Activated CD4-positive, alpha-beta T cell treated with anti-CD3 and anti-CD28 coated beads, Interleukin-2, amount 50 U/mL, for 24 hours (primary cell): ENCODE data around the gene CNN2.
A peak's percentile ranks its signal among the peaks of the same experiment; 100 is the strongest.

Experiments used
- DNase-seq, 2 donors: peaks; one replicate each; pipeline ENCODE4 v3.0.0-alpha.2; 2020; ENCODE audit warnings: low read depth in 1 of 2, low spot score in 1 of 2

The CNN2 gene

DNA sequence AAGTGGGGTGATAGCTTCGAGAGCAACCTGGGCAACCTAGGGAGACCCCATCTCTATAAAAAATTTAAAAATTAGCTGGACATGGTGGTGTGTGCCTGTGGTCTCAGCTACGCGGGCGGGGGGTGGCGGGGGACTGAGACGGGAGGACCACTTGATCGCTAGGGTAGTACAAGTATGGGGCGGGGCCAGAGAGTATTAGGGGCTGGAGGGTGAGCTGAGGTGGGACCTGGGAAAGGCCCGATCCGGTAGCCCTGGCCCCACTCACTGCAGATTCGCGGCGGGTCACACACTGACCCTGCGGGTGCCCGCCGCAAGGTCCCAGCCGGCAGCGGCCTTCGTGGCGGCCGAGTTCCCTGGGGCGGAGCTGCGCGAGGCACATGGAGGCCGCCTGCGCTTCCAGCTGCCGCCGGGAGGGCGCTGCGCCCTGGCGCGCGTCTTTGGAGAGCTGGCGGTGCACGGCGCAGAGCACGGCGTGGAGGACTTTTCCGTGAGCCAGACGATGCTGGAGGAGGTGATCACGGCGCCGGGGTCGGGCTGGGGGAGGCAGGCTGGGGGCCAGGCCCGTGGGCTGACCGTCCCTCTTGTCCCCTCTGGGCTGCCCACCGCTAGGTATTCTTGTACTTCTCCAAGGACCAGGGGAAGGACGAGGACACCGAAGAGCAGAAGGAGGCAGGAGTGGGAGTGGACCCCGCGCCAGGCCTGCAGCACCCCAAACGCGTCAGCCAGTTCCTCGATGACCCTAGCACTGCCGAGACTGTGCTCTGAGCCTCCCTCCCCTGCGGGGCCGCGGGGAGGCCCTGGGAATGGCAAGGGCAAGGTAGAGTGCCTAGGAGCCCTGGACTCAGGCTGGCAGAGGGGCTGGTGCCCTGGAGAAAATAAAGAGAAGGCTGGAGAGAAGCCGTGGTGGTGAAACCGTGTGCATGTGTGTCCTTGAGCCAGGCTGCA, 38.5 kb downstream of the CNN2 start:
- DNase-seq, result no peak

DNA sequence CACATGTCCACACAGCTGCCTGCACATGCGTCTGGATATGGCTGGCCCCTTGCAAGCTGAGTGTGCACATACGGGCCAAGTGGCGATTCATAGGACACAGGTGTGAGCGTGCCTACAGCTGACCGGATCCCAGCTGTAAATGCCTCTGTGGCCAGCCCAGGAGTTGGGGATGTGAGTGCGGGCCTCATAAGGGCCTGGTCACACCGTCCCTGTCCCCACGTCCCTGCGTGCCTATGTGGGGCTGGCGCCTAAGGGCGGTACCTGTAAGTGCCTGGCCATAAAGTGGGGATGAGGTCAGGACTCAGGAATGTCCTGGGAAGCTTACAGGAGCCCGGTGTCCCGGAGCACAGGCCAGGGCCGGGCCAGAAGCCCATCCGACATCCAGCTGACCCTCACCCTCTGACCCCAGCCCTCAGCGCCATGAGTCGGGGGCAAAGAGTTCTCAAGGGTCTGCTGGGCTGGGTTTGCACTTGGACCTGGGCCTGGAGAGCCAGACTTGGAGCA, 39.2 kb downstream of the CNN2 start:
- no peak for DNase-seq

DNA sequence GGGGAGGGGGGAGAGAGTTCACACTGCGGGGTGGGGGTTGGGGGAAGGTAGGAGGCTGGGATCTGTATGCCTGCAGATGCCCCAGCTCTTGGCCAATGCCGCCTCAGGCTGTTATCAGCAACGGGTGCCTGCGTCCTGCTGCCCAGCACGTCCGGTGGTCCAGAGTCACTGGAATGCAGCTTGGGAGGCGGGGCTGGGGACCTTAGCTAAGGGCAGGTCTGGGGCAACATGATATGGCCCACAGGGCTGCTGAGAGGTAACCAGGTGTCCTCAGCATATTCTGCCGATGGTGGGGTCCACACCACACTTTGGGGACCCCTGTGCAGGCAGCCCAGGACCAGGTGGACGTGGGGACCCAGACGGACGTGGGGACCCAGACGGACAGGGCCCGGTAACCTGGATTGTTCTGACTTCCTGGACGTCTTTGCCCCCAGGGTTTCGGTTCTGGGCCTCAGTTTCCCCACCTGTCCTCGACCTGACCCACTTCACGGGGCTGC, 39.9 kb downstream of the CNN2 start:
- DNase-seq, result no peak

DNA sequence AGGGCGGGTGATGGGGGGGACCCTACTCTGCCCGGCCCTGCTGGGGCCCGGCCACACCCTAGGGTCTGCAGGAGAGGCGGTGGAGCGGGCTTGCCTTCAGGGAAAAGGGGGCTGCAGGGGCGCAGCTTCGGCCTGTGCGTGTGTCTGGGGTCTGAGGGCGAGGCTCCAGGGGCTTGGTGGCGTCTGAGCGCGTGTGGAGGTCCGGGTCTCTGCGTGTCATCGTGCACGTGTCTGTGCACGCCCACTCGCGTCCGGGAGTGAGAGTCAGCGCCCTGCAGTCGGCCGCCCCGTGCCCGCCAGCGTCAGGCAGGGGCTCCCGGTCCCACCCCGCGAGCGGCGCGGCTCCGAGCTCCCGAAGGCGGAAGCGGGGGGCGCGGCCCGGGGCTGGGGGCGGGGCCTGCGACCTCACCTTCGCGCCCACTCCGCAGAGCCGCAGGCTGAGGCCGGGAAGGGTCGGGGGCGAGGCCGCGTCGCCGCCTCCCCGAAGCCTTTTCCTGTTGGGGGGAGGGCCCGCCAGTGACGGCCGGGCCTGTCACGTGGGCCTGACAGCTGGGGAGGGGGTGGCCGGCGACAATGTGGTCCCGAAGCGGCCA, 40.4 kb downstream of the CNN2 start, which contains the start of gene ARHGAP45:
Gene ARHGAP45, plus strand, starts transcription at position 420 of the 593 bp plus-strand sequence. CDS start 239 bp downstream, outside the sequence.
- DNase-seq, result peak in 1 of 2 donors; percentile 60

DNA sequence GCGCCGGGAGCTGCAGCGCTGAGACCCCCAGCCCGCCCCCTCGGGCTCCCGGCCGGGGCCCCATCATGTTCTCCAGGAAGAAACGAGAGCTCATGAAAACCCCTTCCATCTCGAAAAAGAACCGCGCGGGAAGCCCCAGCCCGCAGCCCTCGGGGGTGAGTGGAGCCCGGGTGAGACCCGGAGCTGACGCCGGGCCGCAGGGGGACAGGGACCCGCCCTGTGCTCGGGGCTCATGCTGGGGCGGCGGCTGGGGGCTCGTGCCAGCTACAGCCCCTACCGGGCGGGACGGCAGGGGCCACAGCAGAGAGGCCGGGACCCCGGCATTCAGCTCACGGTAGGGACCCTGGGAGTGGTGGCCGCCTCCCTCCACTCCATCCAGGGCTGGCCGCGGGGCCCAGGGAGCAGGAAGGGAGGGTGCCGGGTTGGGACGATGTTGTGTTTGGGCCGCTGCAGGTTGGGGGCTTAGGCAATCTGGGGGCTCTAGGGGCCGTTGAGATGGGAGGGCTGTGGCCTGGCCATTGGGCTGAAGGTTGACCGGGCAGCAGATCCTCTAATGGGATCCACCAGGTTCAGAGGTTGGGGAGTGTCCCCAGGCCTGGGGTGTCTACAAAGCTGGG, 41.0 kb downstream of the CNN2 start:
- no peak for DNase-seq

DNA sequence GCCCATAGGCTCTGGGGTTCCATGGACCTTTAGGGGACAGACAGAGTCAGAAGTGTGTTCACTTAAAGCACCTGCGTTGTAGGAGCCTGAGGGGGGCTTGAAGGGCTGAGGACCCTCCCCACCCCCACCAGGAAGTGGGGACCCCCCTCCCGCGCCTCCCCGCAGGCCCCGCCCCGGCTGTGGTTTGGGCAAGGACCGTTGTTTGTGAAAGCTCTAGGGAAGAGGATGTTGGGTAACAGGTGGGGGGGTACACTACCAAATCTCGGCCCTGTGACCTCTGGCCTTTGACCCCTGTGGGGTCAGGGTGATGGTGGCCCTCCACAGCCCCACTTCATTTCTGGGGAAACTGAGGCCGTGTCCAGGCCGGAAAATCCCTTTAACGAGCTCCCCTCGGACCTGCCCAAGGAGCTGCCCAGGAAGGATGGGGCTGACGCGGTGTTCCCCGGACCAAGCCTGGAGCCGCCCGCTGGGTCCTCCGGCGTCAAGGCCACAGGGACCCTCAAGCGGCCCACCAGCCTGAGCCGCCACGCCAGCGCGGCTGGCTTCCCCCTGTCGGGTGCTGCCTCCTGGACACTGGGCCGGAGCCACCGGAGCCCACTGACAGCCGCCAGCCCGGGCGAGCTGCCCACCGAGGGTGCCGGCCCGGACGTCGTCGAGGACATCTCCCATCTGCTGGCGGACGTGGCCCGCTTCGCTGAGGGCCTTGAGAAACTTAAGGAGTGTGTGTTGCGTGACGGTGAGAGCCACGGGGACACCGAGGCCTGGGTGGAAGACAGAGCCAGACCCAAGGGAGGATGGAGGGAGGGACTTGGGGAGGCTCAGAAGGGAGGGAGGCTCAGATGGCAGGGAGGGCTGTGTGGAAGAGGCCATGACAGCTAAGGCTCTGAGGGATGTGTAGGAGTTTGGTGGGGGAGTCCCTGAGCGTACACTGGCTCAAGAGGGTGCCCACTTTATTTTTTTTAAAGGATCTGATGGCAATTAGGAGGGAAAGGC, 41.9 kb downstream of the CNN2 start:
- no peak for DNase-seq

DNA sequence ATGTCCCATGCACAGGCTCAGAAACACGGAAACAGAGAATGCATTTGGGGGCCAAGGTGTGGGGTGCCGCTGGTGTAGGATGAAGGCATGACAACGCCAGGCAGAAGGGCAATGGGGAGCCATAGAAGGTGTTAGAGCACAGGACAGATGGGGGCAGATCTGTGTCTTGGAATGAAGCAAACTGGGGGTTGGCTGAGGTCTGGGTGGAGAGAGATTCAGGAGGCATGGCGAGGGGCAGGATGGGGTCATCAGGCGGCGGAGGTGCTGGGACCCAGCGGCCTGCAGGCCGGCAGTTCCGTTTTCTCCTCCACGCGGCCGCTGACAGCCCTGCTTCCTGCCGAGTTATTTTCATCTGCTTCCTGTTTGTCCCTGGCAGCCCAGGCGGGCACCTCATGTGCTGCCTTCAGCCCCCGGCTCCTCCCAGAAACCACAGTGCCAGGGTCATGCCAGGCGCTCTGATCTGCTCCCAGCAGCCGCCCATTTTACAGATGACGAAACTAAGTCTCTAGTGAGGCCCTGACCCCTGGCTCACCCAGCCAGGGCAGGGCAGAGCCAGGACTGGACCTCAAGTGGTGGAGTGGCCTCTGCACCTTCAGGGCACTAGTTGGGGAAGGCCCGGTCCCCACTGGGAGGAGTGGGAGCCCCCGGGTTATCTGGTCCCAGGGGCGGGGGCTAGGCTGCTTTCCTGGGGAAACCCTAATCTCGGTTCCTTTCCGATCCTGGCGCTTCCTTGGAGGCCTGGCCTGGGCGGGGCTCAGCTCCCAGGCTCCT, 42.8 kb downstream of the CNN2 start:
- DNase-seq, result no peak

DNA sequence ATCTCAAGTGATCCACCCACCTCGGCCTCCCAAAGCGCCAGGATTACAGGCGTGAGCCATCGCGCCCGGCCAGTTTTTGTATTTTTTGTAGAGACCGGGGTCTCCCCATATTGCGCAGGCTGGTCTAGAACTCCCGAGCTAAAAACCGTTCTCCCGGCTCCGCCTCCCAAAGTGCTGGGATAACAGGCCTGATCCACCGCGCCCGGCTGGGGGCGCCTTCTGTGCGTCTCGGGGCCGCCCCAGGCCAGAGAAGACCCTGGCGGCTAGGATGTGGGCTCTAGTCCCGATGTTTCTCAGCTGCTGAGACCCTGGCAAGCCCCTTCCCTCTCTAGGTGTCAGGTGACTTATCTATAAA, 44.1 kb downstream of the CNN2 start:
- no peak for DNase-seq

DNA sequence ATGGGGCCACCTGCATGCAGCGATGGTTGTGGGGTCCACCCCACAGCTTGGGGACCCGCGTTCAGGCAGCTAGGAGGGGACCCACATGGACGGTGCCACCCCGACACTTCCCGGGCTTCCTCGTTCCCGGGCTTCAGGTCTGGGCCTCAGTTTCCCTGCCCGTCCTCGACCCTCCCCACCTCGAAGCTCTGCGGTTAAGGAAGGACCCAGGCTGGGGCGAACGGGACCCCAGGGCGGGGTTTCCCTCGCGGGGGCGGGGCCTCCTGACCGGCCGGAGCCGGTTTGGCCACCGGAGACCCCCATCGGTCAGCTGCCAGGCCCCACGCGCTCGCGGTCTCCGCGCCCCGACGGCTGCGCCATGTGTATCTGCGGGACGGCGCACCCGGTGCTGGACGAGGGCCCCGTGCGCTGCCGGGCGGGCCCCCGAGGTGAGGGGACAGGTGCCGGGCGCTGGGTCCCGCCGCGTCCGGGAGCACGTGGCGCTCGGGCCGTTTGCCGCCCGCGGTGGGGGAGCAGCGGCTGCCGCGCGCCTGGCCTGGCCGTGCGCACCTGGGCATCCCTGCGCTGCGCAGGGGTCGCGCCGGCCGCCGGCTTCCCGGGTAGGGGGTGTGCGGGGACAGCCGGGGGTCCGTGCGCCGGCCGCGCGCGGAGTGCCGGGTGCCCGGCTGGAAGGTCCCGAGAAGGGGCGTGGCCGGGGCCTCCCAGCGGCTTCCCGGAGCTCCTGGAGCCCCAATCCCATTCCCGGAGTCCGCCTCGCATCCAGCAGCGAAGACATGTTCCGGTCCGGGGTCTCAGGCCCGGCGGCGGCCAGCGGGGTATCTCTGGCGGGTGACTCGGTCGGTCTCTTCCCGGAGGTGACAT, 44.8 kb downstream of the CNN2 start:
- DNase-seq, result no peak

DNA sequence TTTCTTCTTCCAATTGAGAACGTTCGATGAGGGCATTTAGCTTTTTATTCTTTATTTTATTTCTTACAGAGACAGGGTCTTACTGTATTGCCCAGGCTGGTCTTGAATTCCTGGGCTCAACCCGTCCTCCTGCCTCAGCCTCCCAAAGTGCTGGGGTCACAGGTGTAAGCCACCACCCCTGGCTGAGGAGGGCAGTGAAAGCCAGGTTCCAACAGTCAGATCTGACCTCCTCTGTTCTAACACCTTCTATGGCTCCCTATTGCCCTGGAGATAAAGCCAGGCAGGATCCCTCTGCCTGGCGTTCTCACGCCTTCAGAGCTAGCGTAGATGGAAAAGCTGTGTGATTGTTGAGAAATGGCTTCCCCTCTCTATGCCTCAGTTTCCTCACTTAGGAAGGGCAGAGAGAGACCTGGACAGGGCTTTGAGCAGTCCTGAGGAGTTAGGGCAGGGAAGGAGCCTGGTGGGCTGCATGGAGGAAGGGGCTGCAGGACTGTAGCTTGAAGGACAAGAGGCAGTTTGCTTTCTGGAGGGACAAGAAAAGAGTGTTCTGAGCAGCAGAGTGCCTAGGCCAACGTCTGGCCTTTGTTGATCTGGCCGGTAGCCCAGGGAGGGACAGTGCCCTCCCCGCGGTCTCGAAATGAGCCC, 46.1 kb downstream of the CNN2 start:
- no peak for DNase-seq

DNA sequence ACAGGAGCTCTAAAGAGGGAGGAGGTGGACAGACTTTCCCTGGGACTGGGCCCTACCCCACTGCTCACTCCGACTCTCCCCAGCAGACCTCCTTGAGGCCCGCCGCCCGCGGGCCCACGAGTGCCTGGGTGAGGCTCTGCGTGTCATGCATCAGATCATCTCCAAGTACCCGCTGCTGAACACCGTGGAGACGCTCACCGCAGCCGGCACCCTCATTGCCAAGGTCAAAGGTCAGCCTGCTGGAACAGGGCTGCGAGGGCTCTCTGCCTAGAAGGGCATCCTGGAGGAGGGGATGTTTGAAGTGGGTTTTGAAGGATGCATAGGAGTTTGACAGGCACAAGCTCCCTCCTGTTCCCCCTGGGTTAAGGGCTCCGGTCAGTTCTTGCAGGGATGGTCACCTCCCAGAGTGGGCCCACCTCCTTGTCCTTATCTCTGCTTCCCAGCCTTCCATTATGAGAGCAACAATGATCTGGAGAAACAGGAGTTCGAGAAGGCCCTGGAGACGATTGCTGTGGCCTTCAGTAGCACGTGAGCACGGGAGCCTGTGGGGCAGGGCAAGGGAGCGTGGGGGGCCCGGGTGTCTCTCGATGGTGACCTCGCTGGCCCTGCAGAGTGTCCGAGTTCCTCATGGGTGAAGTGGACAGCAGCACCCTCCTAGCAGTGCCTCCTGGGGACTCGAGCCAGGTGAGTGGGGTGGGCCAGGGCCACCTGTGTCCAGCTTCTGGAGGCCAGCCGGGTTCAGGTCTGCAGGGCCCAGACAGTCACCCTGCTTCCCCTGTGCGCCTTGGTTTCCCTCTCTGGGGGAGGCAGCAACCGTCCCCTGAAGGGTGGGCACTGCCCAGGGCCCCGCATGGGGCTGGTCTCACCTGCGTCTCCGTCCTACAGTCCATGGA, 46.9 kb downstream of the CNN2 start:
- DNase-seq, result no peak

DNA sequence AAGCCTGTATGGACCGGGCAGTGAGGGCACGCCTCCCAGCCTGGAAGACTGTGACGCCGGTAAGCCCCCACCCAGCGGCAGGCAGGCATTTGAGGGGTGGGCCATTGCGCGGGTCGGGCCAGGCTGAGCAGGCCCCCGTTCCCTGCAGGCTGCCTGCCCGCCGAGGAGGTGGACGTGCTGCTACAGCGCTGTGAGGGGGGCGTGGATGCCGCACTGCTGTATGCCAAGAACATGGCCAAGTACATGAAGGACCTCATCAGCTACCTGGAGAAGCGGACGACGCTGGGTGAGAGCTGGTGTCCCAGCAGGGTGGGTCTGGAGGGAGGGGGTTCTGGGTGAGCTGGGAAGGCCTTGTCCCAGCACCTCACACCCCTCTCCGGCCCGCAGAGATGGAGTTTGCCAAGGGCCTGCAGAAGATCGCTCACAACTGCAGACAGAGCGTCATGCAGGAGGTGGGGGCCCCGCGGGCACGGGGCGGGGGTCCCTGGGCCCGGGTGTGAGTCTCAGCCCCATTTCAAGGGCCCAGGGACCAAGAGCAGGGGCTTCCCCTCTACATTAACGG, 47.6 kb downstream of the CNN2 start:
- no peak for DNase-seq

DNA sequence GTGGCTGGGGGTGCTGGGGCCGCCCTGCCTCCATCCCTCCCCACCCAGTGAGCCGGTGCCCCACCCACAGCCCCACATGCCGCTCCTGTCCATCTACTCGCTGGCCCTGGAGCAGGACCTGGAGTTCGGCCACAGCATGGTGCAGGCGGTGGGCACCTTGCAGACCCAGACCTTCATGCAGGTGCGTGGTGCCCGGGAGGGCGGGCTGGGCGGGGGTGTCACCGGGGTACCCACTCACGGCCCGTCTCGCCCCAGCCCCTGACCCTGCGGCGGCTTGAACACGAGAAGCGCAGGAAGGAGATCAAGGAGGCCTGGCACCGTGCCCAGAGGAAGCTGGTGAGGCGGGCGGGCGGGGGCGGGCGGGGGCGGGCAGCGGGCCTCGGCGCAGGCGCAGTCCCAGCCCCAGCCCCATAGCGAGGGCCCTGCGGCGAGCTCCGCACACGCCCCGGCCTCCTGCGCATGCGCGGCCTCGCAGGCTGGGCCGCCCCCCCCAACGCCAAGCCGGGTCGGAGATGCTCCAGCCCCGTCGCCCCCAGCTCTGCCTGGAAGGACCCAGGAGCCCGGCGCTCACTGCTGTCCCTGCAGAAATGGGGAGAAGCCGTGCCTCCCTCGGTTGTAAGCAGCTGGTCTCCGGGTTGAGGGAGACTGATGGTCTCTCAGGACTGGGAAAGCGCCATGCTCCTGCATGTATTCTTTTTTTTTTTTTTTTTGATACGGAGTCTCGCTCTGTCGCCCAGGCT, 48.3 kb downstream of the CNN2 start:
- DNase-seq, result peak; percentile 64 to 79

DNA sequence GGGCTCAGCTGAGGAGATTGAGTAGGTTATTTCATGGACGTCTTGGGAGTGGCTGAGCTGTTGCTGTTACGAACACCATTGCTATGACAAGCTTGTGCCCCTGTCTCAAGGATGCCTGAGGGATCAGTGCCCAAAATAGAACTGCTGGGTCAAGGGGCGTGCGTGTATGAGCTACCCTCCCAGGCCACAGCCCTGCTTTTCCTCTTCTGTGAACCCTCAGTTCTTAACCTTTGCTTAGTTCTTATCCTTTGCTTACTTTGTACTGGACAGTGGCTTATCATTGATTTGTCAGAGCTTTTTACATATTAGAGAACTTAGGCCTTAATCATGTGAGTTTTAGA, 49.6 kb downstream of the CNN2 start:
- DNase-seq, result no peak

DNA sequence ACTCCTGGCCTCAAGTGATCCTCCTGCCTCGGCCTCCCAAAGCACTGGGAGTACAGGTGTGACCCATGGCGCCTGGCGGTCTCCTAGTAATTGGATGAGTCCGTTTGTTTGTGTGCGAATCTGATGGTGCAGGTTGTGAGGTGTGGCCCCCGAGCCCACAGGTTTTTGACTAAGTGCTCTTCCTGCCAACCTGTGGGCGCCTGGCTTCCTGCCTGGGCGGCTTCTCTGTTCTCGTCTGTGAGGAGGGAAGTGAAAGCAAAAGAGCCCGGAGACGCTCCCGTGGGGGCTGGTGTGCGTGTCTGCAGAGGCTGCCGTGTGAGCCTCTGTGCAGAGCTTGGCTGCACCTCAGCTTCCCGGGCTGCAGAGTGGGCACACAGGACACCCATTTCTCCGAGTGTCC, 50.5 kb downstream of the CNN2 start:
- peak; percentile 71 to 88 for DNase-seq

DNA sequence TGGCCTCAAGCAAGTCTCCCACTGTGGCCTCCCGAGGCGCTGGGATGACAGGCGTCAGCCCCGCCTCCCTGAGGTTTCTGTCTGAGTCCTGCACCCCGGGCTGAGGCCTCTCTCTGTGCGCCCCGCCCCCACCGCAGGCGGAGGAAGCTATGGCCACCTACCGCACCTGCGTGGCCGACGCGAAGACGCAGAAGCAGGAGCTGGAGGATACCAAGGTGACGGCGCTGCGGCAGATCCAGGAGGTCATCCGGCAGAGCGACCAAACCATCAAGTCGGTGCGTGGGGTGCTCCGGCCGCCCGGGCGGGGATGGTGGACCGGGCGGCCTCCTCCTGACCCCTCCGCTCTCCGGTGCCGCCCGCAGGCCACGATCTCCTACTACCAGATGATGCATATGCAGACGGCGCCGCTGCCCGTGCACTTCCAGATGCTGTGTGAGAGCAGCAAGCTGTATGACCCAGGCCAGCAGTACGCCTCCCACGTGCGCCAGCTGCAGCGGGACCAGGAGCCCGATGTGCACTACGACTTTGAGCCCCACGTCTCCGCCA, 53.2 kb downstream of the CNN2 start:
- no peak for DNase-seq
